Stomach (tissue), 9 donors: ENCODE data around the gene CLSTN2. TPM values are rescaled to one million over a fixed set of nuclear protein-coding genes. Genes with fewer than 3 reads are reported as not detected.

ENCODE experiments used
- DNase-seq, 2 donors: peaks; one replicate each; pipeline versions ENCODE4 v3.0.0 to v3.0.0-alpha.2; 2013 to 2019
- H3K27ac ChIP-seq, 5 donors: fragments of 200-600 bp in 4 of 5; sonication (generic) in 4 of 5; one replicate each; pipeline ENCODE4 v1.5.1; 2013 to 2019; ENCODE audit warnings: mild to moderate bottlenecking in 1 of 5, moderate library complexity in 1 of 5
- H3K27me3 ChIP-seq, 3 donors: fragments of 200-600 bp; sonication (generic); one replicate each; pipeline ENCODE4 v1.5.1; 2017 to 2019; ENCODE audit warnings: mixed run types in 1 of 3
- H3K36me3 ChIP-seq, 4 donors: fragments of 200-600 bp; sonication (generic); 1 replicate in 3 of 4; 2 replicates in 1 of 4; pipeline ENCODE4 v1.5.1; 2016 to 2019
- H3K4me1 ChIP-seq, 4 donors: fragments of 200-600 bp; sonication (generic); one replicate each; pipeline ENCODE4 v1.5.1; 2016 to 2019
- H3K4me3 ChIP-seq, 4 donors: fragments of 200-600 bp; sonication (generic) in 3 of 4; one replicate each; pipeline ENCODE4 v1.5.1; 2016 to 2019; ENCODE audit warnings: mild to moderate bottlenecking in 1 of 4
- H3K9me3 ChIP-seq, 4 donors: fragments of 200-600 bp; sonication (generic); one replicate each; pipeline ENCODE4 v1.5.1; 2016 to 2019
- EP300 ChIP-seq: sonication (generic); formaldehyde crosslinking; IDR thresholded peaks from one replicate; pipeline ENCODE4 v1.6.1; 2017; ENCODE audit warnings: antibody characterized with exemption
- POLR2A ChIP-seq, 4 donors: fragments of 450-650 bp; IDR thresholded peaks; one replicate each; pipeline ENCODE4 v1.6.1; 2016; ENCODE audit warnings: antibody characterized with exemption in 4 of 4, control low read depth in 2 of 4, mild to moderate bottlenecking in 1 of 4, moderate library complexity in 1 of 4
- POLR2AphosphoS5 ChIP-seq, 3 donors: sonication (generic); formaldehyde crosslinking; IDR thresholded peaks; one replicate each; pipeline ENCODE4 v1.6.1; 2016; ENCODE audit warnings: antibody characterized with exemption in 3 of 3
- WGBS, 5 donors: extraction: QIAGEN DNeasy Blood & Tissue Kit in 3 of 5; methylation state at CpG; one replicate each; pipeline versions ENCODE4 v1.1.5 to v1.1.7; 2013 to 2018; 5-methylcytosine and 5-hydroxymethylcytosine counted together
- intact Hi-C: fragments of 100-400 bp; cut with DNase I; formaldehyde crosslinking; loops from one replicate; pipeline ENCODE4 v1.15.1; 2023; ENCODE audit warnings: low total_unique reads
- polyA plus RNA-seq, 3 donors: library from polyadenylated mRNA; stranded (reverse); fragments of 200-250 nt; gene quantifications; one replicate each; pipeline ENCODE4 v1.2.3, GENCODE V29; 2013
- total RNA-seq, 5 donors: library from RNA; depleted of rRNA; stranded (reverse); fragments of >200 nt; gene quantifications; one replicate each; pipeline versions ENCODE4 v1.1.0 to v1.2.3, GENCODE V29; 2014 to 2016
- TF ChIP-seq, protein P1 (sequence below), 7 experiments: fragments of 450-650 bp in 4 of 7; fragments of 200-600 bp in 3 of 7; sonication (generic) in 3 of 7; IDR thresholded peaks; one replicate each; pipeline ENCODE4 v1.5.1; 2016 to 2019; ENCODE audit warnings: antibody characterized with exemption in 7 of 7, control low read depth in 2 of 7, mild to moderate bottlenecking in 1 of 7
- donor health status: healthy with polysubstance abuse.
- donor health status: Bipolar disorder and iron deficiency.
- donor health status: healthy.

The CLSTN2 gene
- total and polyA plus RNA-seq, 8 donors = 0.10 to 5.4 (median 1.7) TPM

DNA sequence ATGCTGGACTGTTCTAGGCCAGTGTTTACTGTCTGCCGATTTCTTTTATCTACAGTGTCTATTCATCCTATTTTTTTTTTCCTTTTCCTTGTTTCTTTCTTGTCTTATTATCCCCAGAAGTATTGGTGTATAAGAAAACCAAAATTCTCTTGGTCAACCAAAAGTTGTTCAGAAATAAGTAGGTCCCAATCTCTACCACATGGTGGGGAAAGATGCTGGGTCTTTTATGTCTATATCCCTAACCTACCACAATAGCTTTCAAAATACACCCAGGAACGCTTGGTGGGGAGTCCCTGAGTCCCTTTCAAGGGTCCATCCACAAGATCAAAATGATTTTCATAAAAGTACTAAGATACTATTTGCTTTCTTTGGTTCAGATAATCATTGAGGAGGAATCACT is 225.6 kb downstream of the CLSTN2 start:
- no peak for TF ChIP-seq POLR2A (IDR thresholded peaks at IDR 0.05)
- TF ChIP-seq EP300 = no peak
- TF ChIP-seq POLR2AphosphoS5 (IDR thresholded peaks at IDR 0.05) = no peak
- TF ChIP-seq, protein P1, sequence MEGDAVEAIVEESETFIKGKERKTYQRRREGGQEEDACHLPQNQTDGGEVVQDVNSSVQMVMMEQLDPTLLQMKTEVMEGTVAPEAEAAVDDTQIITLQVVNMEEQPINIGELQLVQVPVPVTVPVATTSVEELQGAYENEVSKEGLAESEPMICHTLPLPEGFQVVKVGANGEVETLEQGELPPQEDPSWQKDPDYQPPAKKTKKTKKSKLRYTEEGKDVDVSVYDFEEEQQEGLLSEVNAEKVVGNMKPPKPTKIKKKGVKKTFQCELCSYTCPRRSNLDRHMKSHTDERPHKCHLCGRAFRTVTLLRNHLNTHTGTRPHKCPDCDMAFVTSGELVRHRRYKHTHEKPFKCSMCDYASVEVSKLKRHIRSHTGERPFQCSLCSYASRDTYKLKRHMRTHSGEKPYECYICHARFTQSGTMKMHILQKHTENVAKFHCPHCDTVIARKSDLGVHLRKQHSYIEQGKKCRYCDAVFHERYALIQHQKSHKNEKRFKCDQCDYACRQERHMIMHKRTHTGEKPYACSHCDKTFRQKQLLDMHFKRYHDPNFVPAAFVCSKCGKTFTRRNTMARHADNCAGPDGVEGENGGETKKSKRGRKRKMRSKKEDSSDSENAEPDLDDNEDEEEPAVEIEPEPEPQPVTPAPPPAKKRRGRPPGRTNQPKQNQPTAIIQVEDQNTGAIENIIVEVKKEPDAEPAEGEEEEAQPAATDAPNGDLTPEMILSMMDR (IDR thresholded peaks at IDR 0.05) = no peak
- 37 to 56% (median 51%) methylated on average over 2 of the region's 2 CpGs for WGBS, 5 donors

DNA sequence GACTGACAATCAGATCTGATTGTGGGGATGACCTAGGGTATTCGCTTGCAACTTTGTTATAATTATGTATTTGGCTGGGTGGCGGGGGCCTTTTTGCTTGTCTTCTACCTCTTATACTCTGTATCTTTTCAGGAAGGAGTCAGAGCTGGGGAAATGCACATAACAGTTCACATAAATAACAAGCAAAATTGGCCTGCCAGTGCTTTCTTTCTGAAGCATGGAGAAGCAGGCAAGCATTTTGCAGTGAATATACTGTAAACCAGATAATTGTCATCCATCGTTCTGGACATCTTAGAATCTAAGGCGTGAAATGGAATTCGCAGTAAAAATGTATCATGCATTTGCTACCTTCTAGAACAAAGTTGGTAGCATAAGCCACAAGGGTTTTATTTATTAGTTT is 227.6 kb downstream of the CLSTN2 start:
- Histone ChIP-seq H3K4me1 (peaks cover 0 to 7% (median 0%) of the 10 kb centered on the region in 4 donors), H3K9me3 (no peaks in the 10 kb centered on the region), H3K27me3 (no peaks in the 10 kb centered on the region), H3K27ac (no peak overlapping the region), H3K4me3 (no peak overlapping the region), H3K36me3 (no peaks in the 10 kb centered on the region)
- intact Hi-C loops = no loop called here
- 81 to 85% (median 82%) methylated on average over 5 of the region's 5 CpGs for WGBS, 5 donors
- no peak for DNase-seq
- TF ChIP-seq POLR2A (IDR thresholded peaks at IDR 0.05) (no peak), EP300 (no peak), POLR2AphosphoS5 (IDR thresholded peaks at IDR 0.05) (no peak)
- TF ChIP-seq, protein P1 (IDR thresholded peaks at IDR 0.05) = no peak

More for the DNA sequence above, 225.6 kb downstream of the CLSTN2 start:
- Histone ChIP-seq H3K4me1 (no peaks in the 10 kb centered on the region), H3K27me3 (no peaks in the 10 kb centered on the region), H3K9me3 (no peaks in the 10 kb centered on the region), H3K4me3 (no peak overlapping the region), H3K27ac (no peak overlapping the region), H3K36me3 (no peaks in the 10 kb centered on the region)
- no peak for DNase-seq
- intact Hi-C loops = no loop called here

DNA sequence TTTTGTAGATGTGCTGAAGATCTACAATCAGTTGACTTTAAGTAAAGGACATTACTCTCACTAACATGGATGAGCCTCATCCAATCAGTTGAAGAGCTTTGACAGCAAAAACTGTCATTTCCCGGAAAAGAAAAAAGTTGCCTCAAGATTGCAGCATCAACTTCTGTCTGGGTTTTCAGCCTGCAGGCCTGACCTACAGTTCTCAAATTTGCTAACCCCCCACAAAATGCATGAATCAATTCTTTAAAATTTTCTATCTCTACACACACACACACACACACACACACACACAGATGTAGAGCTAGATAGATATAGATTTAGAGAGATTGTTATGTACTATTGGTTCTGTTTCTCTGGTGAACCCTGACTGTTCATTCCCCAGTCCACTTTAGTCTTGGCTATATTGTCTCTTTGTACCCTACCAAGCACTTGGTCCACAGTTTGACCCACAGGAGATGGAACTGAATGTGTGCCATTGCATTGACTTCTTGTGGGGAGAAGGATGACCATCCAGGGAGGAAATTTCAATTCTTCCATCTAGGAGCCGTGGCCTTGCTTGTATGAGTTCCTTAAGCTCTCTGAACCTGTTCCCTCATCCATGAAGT is 228.3 kb downstream of the CLSTN2 start:
- WGBS, 5 donors = 72 to 89% (median 79%) methylated on average over 2 of the region's 2 CpGs
- DNase-seq = no peak

GRCh38 chr3:140164156-140164555 is 229.2 kb downstream of the CLSTN2 start:
- Histone ChIP-seq H3K27ac (no peak overlapping the region), H3K4me1 (peaks cover 0 to 7% (median 0%) of the 10 kb centered on the region in 4 donors), H3K27me3 (no peaks in the 10 kb centered on the region), H3K36me3 (no peaks in the 10 kb centered on the region), H3K4me3 (no peak overlapping the region), H3K9me3 (no peaks in the 10 kb centered on the region)
- intact Hi-C loops = no loop called here
- TF ChIP-seq EP300 (no peak), POLR2AphosphoS5 (IDR thresholded peaks at IDR 0.05) (no peak), POLR2A (IDR thresholded peaks at IDR 0.05) (no peak)
- TF ChIP-seq, protein P1 (IDR thresholded peaks at IDR 0.05) = no peak
- DNase-seq = no peak
- 58 to 70% (median 63%) methylated on average over 2 of the region's 2 CpGs for WGBS, 5 donors

More for the DNA sequence above, 228.3 kb downstream of the CLSTN2 start:
- Histone ChIP-seq H3K9me3 (no peaks in the 10 kb centered on the region), H3K27me3 (no peaks in the 10 kb centered on the region), H3K4me1 (peaks cover 0 to 7% (median 0%) of the 10 kb centered on the region in 4 donors), H3K36me3 (no peaks in the 10 kb centered on the region), H3K27ac (no peak overlapping the region), H3K4me3 (no peak overlapping the region)
- TF ChIP-seq POLR2AphosphoS5 (IDR thresholded peaks at IDR 0.05) (no peak), EP300 (no peak), POLR2A (IDR thresholded peaks at IDR 0.05) (no peak)
- TF ChIP-seq, protein P1 (IDR thresholded peaks at IDR 0.05) = no peak
- intact Hi-C loops = no loop called here
